ENCODE measurements around the gene MTA2. TPM values are rescaled to one million over a fixed set of nuclear protein-coding genes. Genes with fewer than 3 reads are reported as not detected.

MTA2 gene
- total RNA-seq, 4 donors from 2014 or later, result 37.9 to 120 (median 78.2) TPM

GRCh38 chr11:62599901-62600300 lies 1.8 kb downstream of the MTA2 start:
- intact Hi-C loops (cut with DNase I; ENCODE audit: low total_unique reads), result no loop called here
- H3K27me3 ChIP-seq, result no peaks in the 10 kb centered on the region

GRCh38 chr11:62599069-62599696 lies 2.5 kb downstream of the MTA2 start:
- no peaks in the 10 kb centered on the region for H3K27me3 ChIP-seq
- TF ChIP-seq CTCF (IDR thresholded peaks at IDR 0.05) (peak in 1 of 4 experiments; percentile 12), POLR2A (IDR thresholded peaks at IDR 0.05) (peak in 1 of 2 donors; percentile 21)
- no peaks in the 10 kb centered on the region for H3K9me3 ChIP-seq
- peak; percentile 94 to 97 for DNase-seq
- H3K4me1 ChIP-seq, result peaks cover 9 to 10% of the 10 kb centered on the region in 2 donors
- H3K36me3 ChIP-seq, result no peaks in the 10 kb centered on the region
- intact Hi-C loops (cut with DNase I; ENCODE audit: low total_unique reads), result no loop called here
- peak overlapping the region; percentile 90 to 94 for H3K27ac ChIP-seq
- peak overlapping the region in 1 of 2 donors; percentile 80 for H3K4me3 ChIP-seq

More at GRCh38 chr11:62599901-62600300, 1.8 kb downstream of the MTA2 start:
- DNase-seq, result no peak
- H3K4me3 ChIP-seq, result peak overlapping the region in 1 of 2 donors; percentile 80
- H3K27ac ChIP-seq, result peak overlapping the region; percentile 90 to 94
- TF ChIP-seq CTCF (IDR thresholded peaks at IDR 0.05) (no peak), POLR2A (IDR thresholded peaks at IDR 0.05) (no peak)
- no peaks in the 10 kb centered on the region for H3K36me3 ChIP-seq
- H3K9me3 ChIP-seq, result no peaks in the 10 kb centered on the region
- H3K4me1 ChIP-seq, result peaks cover 9 to 10% of the 10 kb centered on the region in 2 donors

- TF ChIP-seq CTCF (IDR thresholded peaks at IDR 0.05) (no peak), POLR2A (IDR thresholded peaks at IDR 0.05) (no peak)
- no peaks in the 10 kb centered on the region for H3K9me3 ChIP-seq
- H3K36me3 ChIP-seq, result no peaks in the 10 kb centered on the region
- H3K4me1 ChIP-seq, result peaks cover 4 to 9% of the 10 kb centered on the region in 2 donors
- no peaks in the 10 kb centered on the region for H3K27me3 ChIP-seq
- intact Hi-C loops (cut with DNase I; ENCODE audit: low total_unique reads), result no loop called here
- H3K4me3 ChIP-seq, result no peak overlapping the region
- no peak for DNase-seq
- no peak overlapping the region for H3K27ac ChIP-seq
Measured at GRCh38 chr11:62595124-62595523, 6.5 kb downstream of the MTA2 start.

GRCh38 chr11:62593434-62594044 lies 8.1 kb downstream of the MTA2 start:
- intact Hi-C loops (cut with DNase I; ENCODE audit: low total_unique reads), result no loop called here
- peak; percentile 62 to 72 for DNase-seq
- Histone ChIP-seq H3K27ac (no peak overlapping the region), H3K36me3 (no peaks in the 10 kb centered on the region), H3K4me3 (no peak overlapping the region), H3K9me3 (no peaks in the 10 kb centered on the region), H3K4me1 (no peaks in the 10 kb centered on the region), H3K27me3 (no peaks in the 10 kb centered on the region)
- TF ChIP-seq CTCF (IDR thresholded peaks at IDR 0.05), result peak; percentile 30 to 50 (median 40)
- TF ChIP-seq POLR2A (IDR thresholded peaks at IDR 0.05), result no peak

GRCh38 chr11:62592989-62593421 lies 8.7 kb downstream of the MTA2 start:
- TF ChIP-seq POLR2A (IDR thresholded peaks at IDR 0.05) (no peak), CTCF (IDR thresholded peaks at IDR 0.05) (no peak)
- no peak for DNase-seq

More at GRCh38 chr11:62592989-62593421, 8.7 kb downstream of the MTA2 start:
- Histone ChIP-seq H3K27ac (peak overlapping the region; percentile 88 to 91), H3K36me3 (no peaks in the 10 kb centered on the region), H3K4me3 (no peak overlapping the region), H3K4me1 (no peaks in the 10 kb centered on the region), H3K27me3 (no peaks in the 10 kb centered on the region), H3K9me3 (no peaks in the 10 kb centered on the region)
- intact Hi-C loops (cut with DNase I; ENCODE audit: low total_unique reads), result no loop called here

Data from uterus (tissue), 4 donors.